Mesenchymal stem cell (in vitro differentiated cells and primary cell): ENCODE results near the gene PKNOX1.

Experiments used
- DNase-seq: peaks from one replicate; pipeline ENCODE4 v3.0.0-alpha.2; 2013
- H2AFZ ChIP-seq: one replicate; pipeline ENCODE4 v1.6.1; 2013; ENCODE audit warnings: low read depth, mild to moderate bottlenecking, control low read depth, inconsistent platforms, low read length, moderate library complexity
- H2AK5ac ChIP-seq: 2 replicates; pipeline ENCODE4 v1.6.1; 2013; ENCODE audit warnings: low read length, moderate library complexity, mild to moderate bottlenecking, inconsistent platforms; ENCODE audit not compliant: severe bottlenecking
- H2BK120ac ChIP-seq: one replicate; pipeline ENCODE4 v1.6.1; 2013; ENCODE audit warnings: low read depth, mild to moderate bottlenecking, inconsistent platforms, low read length, moderate library complexity
- H2BK12ac ChIP-seq, 2 experiments: one replicate each; pipeline ENCODE4 v1.6.1; 2013; ENCODE audit warnings: inconsistent platforms in 2 of 2, low read length in 2 of 2, mild to moderate bottlenecking in 2 of 2, moderate library complexity in 2 of 2, control low read depth in 1 of 2
- H2BK15ac ChIP-seq: one replicate; pipeline ENCODE4 v1.6.1; 2013; ENCODE audit warnings: mild to moderate bottlenecking, low read depth, inconsistent platforms; ENCODE audit not compliant: poor library complexity, severe bottlenecking
- H2BK5ac ChIP-seq: 2 replicates; pipeline ENCODE4 v1.6.1; 2013; ENCODE audit warnings: low read depth, mild to moderate bottlenecking, low read length, control low read depth, inconsistent platforms; ENCODE audit not compliant: poor library complexity, severe bottlenecking
- H3K14ac ChIP-seq, 2 experiments: one replicate each; pipeline ENCODE4 v1.6.1; 2013; ENCODE audit warnings: inconsistent platforms in 2 of 2, low read length in 2 of 2, control low read depth in 1 of 2, mild to moderate bottlenecking in 1 of 2, moderate library complexity in 1 of 2
- H3K18ac ChIP-seq, 2 experiments: one replicate each; pipeline ENCODE4 v1.6.1; 2013; ENCODE audit warnings: inconsistent platforms in 2 of 2, low read length in 2 of 2, control low read depth in 1 of 2, low read depth in 1 of 2, mild to moderate bottlenecking in 1 of 2
- H3K23ac ChIP-seq, 2 experiments: one replicate each; pipeline ENCODE4 v1.6.1; 2013; ENCODE audit warnings: inconsistent platforms in 2 of 2, low read length in 2 of 2, mild to moderate bottlenecking in 2 of 2, moderate library complexity in 2 of 2, control low read depth in 1 of 2
- H3K27ac ChIP-seq: 2 replicates; pipeline ENCODE4 v1.5.1; 2013; ENCODE audit warnings: mild to moderate bottlenecking, moderate library complexity, low read length, control low read depth, inconsistent platforms; ENCODE audit not compliant: poor library complexity, severe bottlenecking
- H3K27me3 ChIP-seq, 2 experiments: 2 replicates each; pipeline versions ENCODE4 v1.6.1 to v1.7.0; 2013; ENCODE audit warnings: low read length in 2 of 2, mild to moderate bottlenecking in 2 of 2, moderate library complexity in 2 of 2, control low read depth in 1 of 2, inconsistent platforms in 1 of 2; ENCODE audit not compliant: control insufficient read depth in 1 of 2, insufficient read depth in 1 of 2
- H3K36me3 ChIP-seq, 2 experiments: 2 replicates each; pipeline versions ENCODE4 v1.6.1 to v1.7.0; 2013; ENCODE audit warnings: low read length in 2 of 2, control low read depth in 1 of 2, inconsistent platforms in 1 of 2, low read depth in 1 of 2, mild to moderate bottlenecking in 1 of 2; ENCODE audit not compliant: insufficient read depth in 2 of 2, control insufficient read depth in 1 of 2
- H3K4ac ChIP-seq, 2 experiments: one replicate each; pipeline ENCODE4 v1.6.1; 2013; ENCODE audit warnings: inconsistent platforms in 2 of 2, low read length in 2 of 2, mild to moderate bottlenecking in 2 of 2, moderate library complexity in 2 of 2, control low read depth in 1 of 2, low read depth in 1 of 2
- H3K4me1 ChIP-seq: 2 replicates; pipeline ENCODE4 v1.6.1; 2013; ENCODE audit warnings: low read depth, low read length, control low read depth; ENCODE audit not compliant: control insufficient read depth, insufficient read depth
- H3K4me2 ChIP-seq: 2 replicates; pipeline ENCODE4 v1.6.1; 2013; ENCODE audit warnings: low read length, mild to moderate bottlenecking, inconsistent platforms; ENCODE audit not compliant: poor library complexity, severe bottlenecking
- H3K4me3 ChIP-seq, 2 experiments: 2 replicates each; pipeline versions ENCODE4 v1.5.1 to v1.7.0; 2013; ENCODE audit warnings: low read length in 2 of 2, mild to moderate bottlenecking in 2 of 2, control low read depth in 1 of 2, low read depth in 1 of 2; ENCODE audit not compliant: insufficient read depth in 1 of 2
- H3K79me1 ChIP-seq: replicated peaks from 2 replicates; pipeline ENCODE4 v1.6.1; 2013; ENCODE audit warnings: mild to moderate bottlenecking, control low read depth, low read length, inconsistent platforms; ENCODE audit not compliant: poor library complexity, severe bottlenecking
- H3K9ac ChIP-seq: 2 replicates; pipeline ENCODE4 v1.7.0; 2013; ENCODE audit warnings: mild to moderate bottlenecking, low read length, moderate library complexity
- H3K9me3 ChIP-seq: 2 replicates; pipeline ENCODE4 v1.7.0; 2013; ENCODE audit warnings: mild to moderate bottlenecking, low read length; ENCODE audit not compliant: control insufficient read depth
- H4K8ac ChIP-seq: one replicate; pipeline ENCODE4 v1.6.1; 2013; ENCODE audit warnings: inconsistent platforms, mild to moderate bottlenecking, low read length, moderate library complexity
- H4K91ac ChIP-seq: one replicate; pipeline ENCODE4 v1.6.1; 2013; ENCODE audit warnings: mild to moderate bottlenecking, low read length, inconsistent platforms
- WGBS: methylation state at CpG from one replicate; pipeline ENCODE4 v1.1.7; 2013; ENCODE audit warnings: mixed read lengths; 5-methylcytosine and 5-hydroxymethylcytosine counted together

The PKNOX1 gene

DNA sequence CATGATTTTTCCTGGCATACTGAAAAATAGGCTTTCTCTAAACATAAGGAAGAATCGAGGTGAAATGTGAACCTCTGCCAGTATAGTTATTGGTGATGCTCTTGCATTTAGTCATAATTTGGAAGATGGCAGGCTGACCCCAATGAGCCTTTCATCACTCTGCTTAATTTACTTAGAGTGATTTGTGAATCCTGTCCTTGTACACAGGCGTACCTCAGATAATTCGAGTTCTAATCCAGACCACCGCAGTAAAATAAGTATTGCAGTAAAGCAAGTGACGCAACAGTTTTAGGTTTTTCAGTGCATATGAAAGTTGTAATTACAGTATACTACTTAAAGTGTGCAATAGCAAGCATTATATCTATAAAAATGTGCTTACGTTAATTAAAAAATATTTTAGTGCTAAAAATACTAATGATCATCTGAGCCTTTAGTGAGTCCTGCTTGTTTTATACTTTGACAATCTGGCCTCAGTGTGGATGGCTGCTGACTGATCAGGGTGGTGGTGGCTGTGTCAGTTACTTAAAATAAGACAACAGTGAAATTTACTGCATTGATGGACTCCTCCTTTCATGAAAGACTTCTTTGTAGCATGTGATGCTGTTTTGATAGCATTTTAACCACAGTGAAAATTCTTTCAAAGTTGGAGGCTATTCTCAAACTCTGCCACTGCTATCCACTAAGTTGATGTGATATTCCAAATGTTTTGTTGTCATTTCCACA, 1.7 kb downstream of the PKNOX1 start:
- 7% methylated on average over 1 of the region's 6 CpGs for WGBS
- H3K4me3 ChIP-seq: peak overlapping the region in 1 of 2 experiments; percentile 94
- H3K4ac ChIP-seq: peak overlapping the region in 1 of 2 experiments; percentile 34
- no peak for DNase-seq
- H3K27me3 ChIP-seq: no peaks in the 10 kb centered on the region
- H3K79me1 ChIP-seq: peaks cover 15% of the 10 kb centered on the region
- H2AK5ac ChIP-seq: no peak overlapping the region
- H2BK12ac ChIP-seq: no peak overlapping the region
- H2BK15ac ChIP-seq: no peak overlapping the region
- H3K18ac ChIP-seq: no peak overlapping the region
- no peak overlapping the region for H3K23ac ChIP-seq
- H3K4me1 ChIP-seq: peaks cover 10% of the 10 kb centered on the region
- H2BK120ac ChIP-seq: no peak overlapping the region
- H3K9ac ChIP-seq: peak overlapping the region; percentile 98
- no peak overlapping the region for H2BK5ac ChIP-seq
- no peak overlapping the region for H4K8ac ChIP-seq
- H3K27ac ChIP-seq: peak overlapping the region; percentile 95
- no peak overlapping the region for H4K91ac ChIP-seq
- peaks cover 5% of the 10 kb centered on the region for H3K9me3 ChIP-seq
- H3K4me2 ChIP-seq: peak overlapping the region; percentile 89
- H3K36me3 ChIP-seq: peaks cover 9 to 14% of the 10 kb centered on the region in 2 experiments
- no peak overlapping the region for H3K14ac ChIP-seq
- H2AFZ ChIP-seq: no peak overlapping the region

DNA sequence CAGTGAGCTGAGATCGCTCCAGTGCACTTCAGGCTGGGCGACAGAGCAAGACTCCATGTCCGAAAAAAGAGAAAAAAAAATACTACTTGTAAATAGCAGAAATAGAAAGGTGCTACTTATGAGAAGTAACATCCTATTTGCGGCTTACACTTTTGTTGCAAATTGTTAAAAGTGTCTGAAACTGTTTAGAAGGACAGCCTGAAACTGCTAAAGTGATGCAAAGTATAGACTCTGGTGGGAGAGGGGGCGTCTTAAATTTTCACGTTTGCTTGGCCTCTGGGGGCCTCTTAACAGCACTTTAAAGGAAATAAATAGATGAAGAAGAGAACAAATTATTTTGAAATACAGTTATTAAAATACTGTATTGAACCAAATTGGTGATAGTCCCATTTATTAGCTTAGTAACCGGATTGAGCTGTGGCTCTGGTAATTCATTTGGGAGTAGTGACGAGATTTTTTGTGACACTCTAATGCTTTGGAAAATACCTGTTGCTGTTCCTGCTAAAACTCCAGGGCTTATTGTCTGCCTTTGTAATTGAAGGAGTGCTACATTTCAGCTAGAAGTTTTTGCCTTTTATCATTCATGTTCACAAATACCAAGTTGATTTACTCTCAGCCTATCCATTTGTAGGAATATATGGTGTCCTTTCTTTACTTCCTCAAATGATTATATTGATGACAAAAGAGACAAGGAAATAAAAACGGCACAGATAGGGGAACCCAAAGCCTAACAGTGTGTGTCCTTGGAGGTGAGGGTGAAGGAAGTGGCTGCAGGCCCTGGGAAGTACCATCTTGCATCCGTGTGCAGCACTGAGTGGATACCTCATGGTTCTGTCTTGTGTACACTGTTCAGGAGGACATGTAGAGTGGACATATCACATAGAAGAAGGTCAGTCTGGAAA, 6.2 kb downstream of the PKNOX1 start:
- no peak for DNase-seq
- 85% methylated on average over 7 of the region's 10 CpGs for WGBS
- Histone ChIP-seq H3K36me3 (peaks cover 9 to 14% of the 10 kb centered on the region in 2 experiments), H3K27me3 (no peaks in the 10 kb centered on the region), H3K9me3 (peaks cover 5% of the 10 kb centered on the region), H3K9ac (no peak overlapping the region), H2BK15ac (no peak overlapping the region), H3K4me3 (no peak overlapping the region), H2AK5ac (no peak overlapping the region), H3K4me1 (peaks cover 8% of the 10 kb centered on the region), H4K8ac (no peak overlapping the region), H3K27ac (no peak overlapping the region), H2BK12ac (no peak overlapping the region), H4K91ac (no peak overlapping the region), H2BK5ac (no peak overlapping the region), H3K79me1 (peaks cover 27% of the 10 kb centered on the region), H2AFZ (no peak overlapping the region), H3K23ac (no peak overlapping the region), H3K4ac (no peak overlapping the region), H3K4me2 (no peak overlapping the region), H3K18ac (no peak overlapping the region), H3K14ac (no peak overlapping the region), H2BK120ac (no peak overlapping the region)

DNA sequence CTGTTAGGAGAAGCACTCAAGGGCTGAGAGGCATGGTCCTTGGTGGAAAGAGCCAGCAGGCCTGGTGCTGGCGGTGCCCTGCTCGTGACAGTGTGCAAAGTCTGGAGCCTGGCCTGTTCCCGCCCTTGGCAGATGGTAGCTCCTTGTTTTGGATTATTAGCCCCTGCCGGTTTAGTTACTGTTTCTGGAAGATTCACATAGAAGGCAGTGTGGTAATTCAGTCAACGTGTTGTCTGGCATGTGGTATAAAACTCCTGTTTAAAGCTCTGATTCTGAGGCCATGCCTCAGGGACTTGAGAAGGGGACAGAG, 6.8 kb downstream of the PKNOX1 start:
- Histone ChIP-seq H3K4me3 (no peak overlapping the region), H2BK15ac (no peak overlapping the region), H3K79me1 (peaks cover 27% of the 10 kb centered on the region), H2BK120ac (no peak overlapping the region), H2AK5ac (no peak overlapping the region), H3K4me1 (peaks cover 10% of the 10 kb centered on the region), H3K36me3 (peaks cover 9 to 14% of the 10 kb centered on the region in 2 experiments), H2BK12ac (no peak overlapping the region), H3K18ac (no peak overlapping the region), H3K27me3 (no peaks in the 10 kb centered on the region), H3K4me2 (no peak overlapping the region), H4K91ac (no peak overlapping the region), H3K23ac (no peak overlapping the region), H2AFZ (no peak overlapping the region), H3K14ac (no peak overlapping the region), H2BK5ac (no peak overlapping the region), H3K27ac (no peak overlapping the region), H3K9me3 (peaks cover 5% of the 10 kb centered on the region), H3K9ac (no peak overlapping the region), H4K8ac (no peak overlapping the region), H3K4ac (no peak overlapping the region)
- 97% methylated on average over 5 of the region's 5 CpGs for WGBS
- DNase-seq: no peak

DNA sequence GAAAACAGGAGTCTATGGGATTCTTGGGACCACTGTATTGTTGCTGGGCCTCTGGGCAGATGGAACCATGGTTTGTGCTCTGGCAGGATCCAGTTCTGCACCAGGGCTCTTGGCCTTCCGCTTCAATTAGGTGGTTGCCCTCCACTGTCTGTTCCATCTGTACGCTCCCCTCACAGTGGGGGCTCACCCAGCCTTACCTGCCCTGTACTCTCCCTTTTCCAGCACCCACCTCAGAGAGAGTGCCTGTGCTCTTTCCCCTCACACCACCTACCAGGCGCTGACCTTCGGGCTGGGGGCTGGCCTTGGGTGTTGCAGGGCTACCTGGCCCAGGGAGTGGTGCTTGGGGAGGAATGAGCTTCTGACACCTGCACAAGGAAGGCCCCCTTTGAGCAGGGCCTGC, 7.5 kb downstream of the PKNOX1 start:
- peaks cover 30% of the 10 kb centered on the region for H3K79me1 ChIP-seq
- H3K4me2 ChIP-seq: no peak overlapping the region
- H2AK5ac ChIP-seq: no peak overlapping the region
- H4K8ac ChIP-seq: no peak overlapping the region
- H3K4me3 ChIP-seq: no peak overlapping the region
- no peaks in the 10 kb centered on the region for H3K27me3 ChIP-seq
- no peak overlapping the region for H3K18ac ChIP-seq
- H3K9me3 ChIP-seq: peaks cover 5% of the 10 kb centered on the region
- peak overlapping the region in 1 of 2 experiments; percentile 57 for H3K23ac ChIP-seq
- H3K4me1 ChIP-seq: peaks cover 14% of the 10 kb centered on the region
- no peak overlapping the region for H3K9ac ChIP-seq
- H2AFZ ChIP-seq: no peak overlapping the region
- H3K14ac ChIP-seq: no peak overlapping the region
- H3K27ac ChIP-seq: no peak overlapping the region
- WGBS: 98% methylated on average over 4 of the region's 4 CpGs
- H2BK120ac ChIP-seq: no peak overlapping the region
- H3K4ac ChIP-seq: no peak overlapping the region
- DNase-seq: no peak
- no peak overlapping the region for H2BK15ac ChIP-seq
- no peak overlapping the region for H2BK5ac ChIP-seq
- H2BK12ac ChIP-seq: peak overlapping the region in 1 of 2 experiments; percentile 75
- peak overlapping the region; percentile 1 for H4K91ac ChIP-seq
- H3K36me3 ChIP-seq: peaks cover 9 to 11% of the 10 kb centered on the region in 2 experiments
